MM.1S (cell line): Measurements from ENCODE around the gene NLK.
"Not testable (repeated sequence)": the region's sequence is repeated elsewhere in the genome, so short reads cannot be mapped to it uniquely, and the experiment has no call there.

Experiments used
- DNase-seq: peaks from one replicate; pipeline ENCODE4 v3.0.0-alpha.2; 2015
- H2AFZ ChIP-seq: fragments of 300-600 bp; sonication (generic); 2 replicates; pipeline ENCODE4 v1.6.0; 2016; ENCODE audit warnings: antibody characterized with exemption, low read length
- H3F3A ChIP-seq: fragments of 300-600 bp; sonication (generic); 2 replicates; pipeline ENCODE4 v1.6.1; 2016; ENCODE audit warnings: mild to moderate bottlenecking, antibody characterized with exemption, low read length, moderate library complexity, mixed read lengths; ENCODE audit not compliant: insufficient read depth
- H3K27ac ChIP-seq: fragments of 300-600 bp; sonication (generic); 2 replicates; pipeline ENCODE4 v1.5.1; 2016; ENCODE audit warnings: mild to moderate bottlenecking, low read length
- H3K27me3 ChIP-seq: fragments of 300-600 bp; sonication (generic); replicated peaks from 2 replicates; pipeline ENCODE4 v1.6.0; 2016; ENCODE audit warnings: low read length; ENCODE audit not compliant: insufficient read depth
- H3K36me3 ChIP-seq: fragments of 300-600 bp; sonication (generic); replicated peaks from 2 replicates; pipeline ENCODE4 v1.6.1; 2016; ENCODE audit warnings: mild to moderate bottlenecking, low read length, mixed read lengths; ENCODE audit not compliant: insufficient read depth
- H3K4me1 ChIP-seq: fragments of 300-600 bp; sonication (generic); 2 replicates; pipeline ENCODE4 v1.6.1; 2016; ENCODE audit warnings: low read length, mixed read lengths
- H3K4me2 ChIP-seq: fragments of 300-600 bp; sonication (generic); 2 replicates; pipeline ENCODE4 v1.6.0; 2016; ENCODE audit warnings: low read depth, low read length
- H3K4me3 ChIP-seq: fragments of 300-600 bp; sonication (generic); 2 replicates; pipeline ENCODE4 v1.5.1; 2016; ENCODE audit warnings: low read length, mixed read lengths
- H3K79me2 ChIP-seq: fragments of 300-600 bp; sonication (generic); 2 replicates; pipeline ENCODE4 v1.6.1; 2016; ENCODE audit warnings: mixed run types, low read length, mixed read lengths
- H3K9ac ChIP-seq: fragments of 300-600 bp; sonication (generic); 2 replicates; pipeline ENCODE4 v1.6.1; 2016; ENCODE audit warnings: low read length, mixed read lengths
- H3K9me2 ChIP-seq: fragments of 300-600 bp; sonication (generic); replicated peaks from 2 replicates; pipeline ENCODE4 v1.6.1; 2016; ENCODE audit warnings: mild to moderate bottlenecking, low read length, mixed read lengths; ENCODE audit not compliant: insufficient read depth
- H3K9me3 ChIP-seq: fragments of 300-600 bp; sonication (generic); replicated peaks from 2 replicates; pipeline ENCODE4 v1.6.1; 2016; ENCODE audit warnings: mild to moderate bottlenecking, low read length, mixed read lengths; ENCODE audit not compliant: insufficient read depth
- H4K20me1 ChIP-seq: fragments of 300-600 bp; sonication (generic); 2 replicates; pipeline ENCODE4 v1.6.1; 2016; ENCODE audit warnings: mild to moderate bottlenecking, low read length, moderate library complexity, mixed read lengths; ENCODE audit not compliant: insufficient read depth
- CTCF ChIP-seq: fragments of 300-600 bp; sonication (generic); IDR thresholded peaks from 2 replicates; pipeline ENCODE4 v1.5.1; 2016; ENCODE audit warnings: antibody characterized with exemption, low read length, mixed read lengths
- EZH2 ChIP-seq: fragments of 300-600 bp; sonication (generic); optimal IDR thresholded peaks from 2 replicates; pipeline ENCODE3; 2017; ENCODE audit warnings: low read depth, mild to moderate bottlenecking, antibody characterized with exemption, low read length, mixed read lengths
- EZH2phosphoT487 ChIP-seq: fragments of 300-600 bp; sonication (generic); IDR thresholded peaks from 2 replicates; pipeline ENCODE4 v1.6.1; 2018; ENCODE audit warnings: antibody characterized with exemption, low read length

The NLK gene

GRCh38 chr17:28031174-28031573 lies 11.3 kb upstream of the NLK start:
- H3K4me2 ChIP-seq = no peak overlapping the region

GRCh38 chr17:28033972-28034714 lies 8.3 kb upstream of the NLK start:
- H3K36me3 ChIP-seq = no peaks in the 10 kb centered on the region
- no peak overlapping the region for H3K9ac ChIP-seq
- H3F3A ChIP-seq = no peaks in the 10 kb centered on the region
- H3K4me3 ChIP-seq = no peak overlapping the region
- H3K9me2 ChIP-seq = no peaks in the 10 kb centered on the region
- no peaks in the 10 kb centered on the region for H3K9me3 ChIP-seq
- H4K20me1 ChIP-seq = no peaks in the 10 kb centered on the region
- H3K27me3 ChIP-seq = no peaks in the 10 kb centered on the region
- no peaks in the 10 kb centered on the region for H3K79me2 ChIP-seq
- no peak for DNase-seq
- TF ChIP-seq EZH2 (no peak), EZH2phosphoT487 (no peak), CTCF (no peak)
- no peak overlapping the region for H3K27ac ChIP-seq
- H2AFZ ChIP-seq = no peak overlapping the region
- H3K4me2 ChIP-seq = no peak overlapping the region
- H3K4me1 ChIP-seq = no peaks in the 10 kb centered on the region

More at GRCh38 chr17:28031174-28031573, 11.3 kb upstream of the NLK start:
- TF ChIP-seq CTCF = no peak
- TF ChIP-seq EZH2 = no peak
- no peak for TF ChIP-seq EZH2phosphoT487
- no peaks in the 10 kb centered on the region for H3F3A ChIP-seq
- H3K4me3 ChIP-seq = no peak overlapping the region
- H3K9ac ChIP-seq = no peak overlapping the region
- no peak for DNase-seq
- H3K4me1 ChIP-seq = no peaks in the 10 kb centered on the region
- no peaks in the 10 kb centered on the region for H3K79me2 ChIP-seq
- no peaks in the 10 kb centered on the region for H4K20me1 ChIP-seq
- H3K9me2 ChIP-seq = no peaks in the 10 kb centered on the region
- H2AFZ ChIP-seq = no peak overlapping the region
- H3K27me3 ChIP-seq = no peaks in the 10 kb centered on the region
- H3K9me3 ChIP-seq = no peaks in the 10 kb centered on the region
- no peaks in the 10 kb centered on the region for H3K36me3 ChIP-seq
- H3K27ac ChIP-seq = no peak overlapping the region

GRCh38 chr17:28035452-28035851 lies 7.0 kb upstream of the NLK start:
- H3K9ac ChIP-seq, H3F3A ChIP-seq, H3K4me2 ChIP-seq, H3K79me2 ChIP-seq, H3K9me3 ChIP-seq, H3K9me2 ChIP-seq, H3K4me1 ChIP-seq, H3K27ac ChIP-seq, H3K27me3 ChIP-seq, H3K36me3 ChIP-seq, H2AFZ ChIP-seq, H4K20me1 ChIP-seq, DNase-seq, H3K4me3 ChIP-seq: not testable (repeated sequence)

- not testable (repeated sequence) for H3K4me2 ChIP-seq, DNase-seq, H4K20me1 ChIP-seq, H3K36me3 ChIP-seq, H3F3A ChIP-seq, H2AFZ ChIP-seq, H3K4me3 ChIP-seq, H3K27me3 ChIP-seq, H3K79me2 ChIP-seq, H3K9me2 ChIP-seq, H3K27ac ChIP-seq, H3K9me3 ChIP-seq, H3K4me1 ChIP-seq, H3K9ac ChIP-seq
Observed at GRCh38 chr17:28035884-28036283, 6.6 kb upstream of the NLK start.
